Heart right ventricle (tissue), 16 donors: ENCODE measurements around the gene AMN. TPM values are rescaled to one million over a fixed set of nuclear protein-coding genes. Genes with fewer than 3 reads are reported as not detected.

Experiments
- ATAC-seq, 8 donors: fragments of 200-7000 bp; cut with Tn5 transposase; one replicate each; pipeline ENCODE4 v1.9.1; 2020; ENCODE audit warnings: mild to moderate bottlenecking in 8 of 8, moderate library complexity in 8 of 8, moderate number of reproducible peaks in 1 of 8
- DNase-seq, 2 donors: peaks; one replicate each; pipeline ENCODE4 v3.0.0-alpha.2; 2020
- H3K27ac ChIP-seq, 10 donors: fragments of 200-600 bp; sonication (generic) in 2 of 10; one replicate each; pipeline versions ENCODE4 v1.5.0 to v1.8.0; 2020 to 2022; ENCODE audit warnings: mild to moderate bottlenecking in 3 of 10
- H3K27me3 ChIP-seq, 7 donors: fragments of 200-600 bp; one replicate each; pipeline ENCODE4 v1.8.0; 2021 to 2022; ENCODE audit warnings: mild to moderate bottlenecking in 2 of 7
- H3K36me3 ChIP-seq, 9 donors: fragments of 200-600 bp; sonication (generic) in 1 of 9; one replicate each; pipeline versions ENCODE4 v1.5.0 to v1.8.0; 2020 to 2022; ENCODE audit warnings: mild to moderate bottlenecking in 2 of 9
- H3K4me1 ChIP-seq, 9 donors: fragments of 200-600 bp; sonication (generic) in 1 of 9; one replicate each; pipeline versions ENCODE4 v1.5.0 to v1.8.0; 2020 to 2022; ENCODE audit warnings: mild to moderate bottlenecking in 4 of 9
- H3K4me3 ChIP-seq, 10 donors: fragments of 200-600 bp; sonication (generic) in 2 of 10; one replicate each; pipeline versions ENCODE4 v1.5.0 to v1.8.0; 2020 to 2022; ENCODE audit warnings: mild to moderate bottlenecking in 7 of 10, moderate library complexity in 2 of 10
- H3K9me3 ChIP-seq, 11 donors: fragments of 200-600 bp in 10 of 11; sonication (generic) in 2 of 11; one replicate each; pipeline versions ENCODE4 v1.5.0 to v1.8.0; 2013 to 2022; ENCODE audit warnings: mild to moderate bottlenecking in 2 of 11, control low read depth in 1 of 11, moderate library complexity in 1 of 11
- whole genome bisulfite sequencing, 2 donors: extraction: QIAGEN DNeasy Blood & Tissue Kit; methylation state at CpG; one replicate each; pipeline ENCODE4 v1.1.7; 2013; ENCODE audit warnings: inconsistent platforms in 1 of 2; 5-methylcytosine and 5-hydroxymethylcytosine counted together
- intact Hi-C, 10 donors: fragments of 100-400 bp; cut with DNase I; formaldehyde crosslinking; loops; one replicate each; pipeline versions ENCODE4 v1.11.1 to v1.14.2; 2022
- polyA plus RNA-seq, 2 donors: library from polyadenylated mRNA; stranded (reverse); fragments of 200-250 nt; gene quantifications; one replicate each; pipeline ENCODE4 v1.2.3, GENCODE V29; 2013
- total RNA-seq, 10 donors: library from RNA; stranded (reverse); fragmentation: NEBNext Ultra II Directional in 3 of 10; extraction: Animal tissue kit (Norgen Biotek cat#: 25700) in 3 of 10; gene quantifications; one replicate each; pipeline versions ENCODE4 v1.2.1 to v1.2.4, GENCODE V29; 2021 to 2023
- TF ChIP-seq, protein P1 (sequence below), 9 donors: fragments of 200-600 bp; sonication (generic) in 2 of 9; IDR thresholded peaks; one replicate each; pipeline versions ENCODE4 v1.5.0 to v1.8.0; 2021 to 2022; ENCODE audit warnings: antibody characterized with exemption in 9 of 9, mild to moderate bottlenecking in 5 of 9, moderate library complexity in 1 of 9
- donor health status: Arrhythmogenic right ventricular cardiomyopathy.
- donor health status: ischemic (EF 13 %, LVEDD 7.1; RV severe dilation, severe dysfunction).
- donor health status: healthy with polysubstance abuse.
- donor health status: DM: no; HTN: yes; CAD: no.
- donor health status: DM: no; HTN: no; CAD: no.
- donor health status: ischemic (EF 25% LVEDD 6.9; RV normal size, moderate dysfunction).
- donor health status: ischemic (EF 25% LVEDD 5.7; RV mildly dilated, moderate dysfunction).
- donor health status: healthy.
- donor health status: DM: yes; HTN: yes; CAD: no.
- donor health status: Ischemic cardiomyopathy.
- donor health status: ischemic (EF 35%, LVEDD 5.7; RV mildly dilated, moderate dysfunction).
- donor health status: nonischemic (EF 11% LVEDD 7.7; RV severe dilation, severe dysfunction).
- donor health status: DM: yes; HTN: yes; CAD: no.
- donor health status: PGD.
- donor health status: ischemic (EF 29% LVEDD 5.4; RV normal size, mild dysfunction).
- donor health status: nonischemic (EF 23%, LVEDD 6.1; RV moderate dilation, normal function).

AMN gene
- total and polyA plus RNA-seq, 12 donors: 0.15 to 0.40 (median 0.17) TPM; not detected in 9

DNA sequence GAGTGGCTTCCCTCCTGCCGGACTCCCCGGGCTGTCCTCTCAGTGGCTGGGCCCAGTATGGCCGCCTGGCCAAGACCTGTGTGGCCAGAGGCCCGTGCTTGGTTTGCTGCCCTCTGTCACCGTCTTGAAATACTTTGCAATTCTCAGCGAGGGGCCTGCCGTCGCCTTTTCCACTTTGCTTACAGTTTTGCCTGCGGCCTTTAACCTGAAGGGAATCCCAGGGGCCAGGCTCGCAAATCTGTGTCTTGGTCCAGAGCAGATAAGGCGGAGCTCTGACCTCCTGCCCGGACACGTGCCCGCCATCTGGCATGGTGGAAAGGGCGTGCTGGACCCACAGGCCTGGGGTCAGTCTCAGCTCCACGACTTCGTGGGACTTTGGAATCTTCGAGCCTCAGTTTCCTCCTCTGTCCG, 10.9 kb upstream of the AMN start:
- Histone ChIP-seq H3K9me3 (no peaks in the 10 kb centered on the region), H3K27me3 (no peaks in the 10 kb centered on the region), H3K4me3 (no peak overlapping the region), H3K36me3 (peaks cover 0 to 26% (median 0%) of the 10 kb centered on the region in 9 donors), H3K4me1 (no peaks in the 10 kb centered on the region), H3K27ac (no peak overlapping the region)
- TF ChIP-seq, protein P1, sequence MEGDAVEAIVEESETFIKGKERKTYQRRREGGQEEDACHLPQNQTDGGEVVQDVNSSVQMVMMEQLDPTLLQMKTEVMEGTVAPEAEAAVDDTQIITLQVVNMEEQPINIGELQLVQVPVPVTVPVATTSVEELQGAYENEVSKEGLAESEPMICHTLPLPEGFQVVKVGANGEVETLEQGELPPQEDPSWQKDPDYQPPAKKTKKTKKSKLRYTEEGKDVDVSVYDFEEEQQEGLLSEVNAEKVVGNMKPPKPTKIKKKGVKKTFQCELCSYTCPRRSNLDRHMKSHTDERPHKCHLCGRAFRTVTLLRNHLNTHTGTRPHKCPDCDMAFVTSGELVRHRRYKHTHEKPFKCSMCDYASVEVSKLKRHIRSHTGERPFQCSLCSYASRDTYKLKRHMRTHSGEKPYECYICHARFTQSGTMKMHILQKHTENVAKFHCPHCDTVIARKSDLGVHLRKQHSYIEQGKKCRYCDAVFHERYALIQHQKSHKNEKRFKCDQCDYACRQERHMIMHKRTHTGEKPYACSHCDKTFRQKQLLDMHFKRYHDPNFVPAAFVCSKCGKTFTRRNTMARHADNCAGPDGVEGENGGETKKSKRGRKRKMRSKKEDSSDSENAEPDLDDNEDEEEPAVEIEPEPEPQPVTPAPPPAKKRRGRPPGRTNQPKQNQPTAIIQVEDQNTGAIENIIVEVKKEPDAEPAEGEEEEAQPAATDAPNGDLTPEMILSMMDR (IDR thresholded peaks at IDR 0.05): no peak
- intact Hi-C loops: loop anchor here in 5 of 10 donors (5.0 to 10.0 kb wide), 3 partner anchors 137 to 217 kb away; partner anchors contain the start of gene TRAF3 (in 4 of the 5)
- DNase-seq: no peak
- WGBS, 2 donors: 82 to 86% methylated on average over 19 of the region's 19 CpGs
- no peak for ATAC-seq

DNA sequence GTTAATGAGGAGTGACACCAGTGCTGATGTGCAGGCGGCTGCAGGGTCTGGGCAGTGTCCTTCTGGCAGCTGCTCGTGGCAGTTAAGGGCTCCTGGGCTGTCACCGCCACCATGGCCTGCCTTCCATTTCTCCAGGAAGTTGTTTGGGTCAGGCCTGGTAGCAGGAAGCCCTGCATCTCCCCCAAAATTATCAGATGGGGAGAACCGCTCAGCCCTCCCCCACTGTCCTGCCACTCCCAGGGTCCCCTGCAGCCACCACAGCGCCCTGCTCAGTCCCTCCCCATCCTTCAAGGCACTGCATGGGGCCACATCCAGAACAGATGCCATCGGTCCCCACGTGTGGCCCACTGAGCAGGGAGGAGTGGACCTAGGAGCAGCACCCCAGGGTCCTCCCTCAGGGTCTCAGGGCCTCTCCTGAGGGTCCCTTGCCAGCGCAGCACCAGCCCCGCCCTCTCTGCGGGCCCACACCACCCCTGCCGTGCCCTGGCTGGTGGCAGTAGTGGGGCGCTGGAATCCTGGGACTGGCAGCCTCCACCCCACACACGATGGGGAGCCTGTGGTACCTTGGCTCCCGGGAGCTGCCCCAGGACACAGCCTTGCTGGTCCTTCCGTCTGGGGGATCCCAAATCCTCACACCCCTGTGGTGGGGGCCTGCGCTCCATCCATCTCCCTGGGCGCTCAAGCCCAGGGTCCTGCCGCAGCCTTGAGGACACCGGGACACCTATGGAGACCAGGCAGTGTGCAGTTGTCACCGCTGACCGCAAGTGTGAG, 10.3 kb upstream of the AMN start:
- Histone ChIP-seq H3K36me3 (peaks cover 0 to 20% (median 0%) of the 10 kb centered on the region in 9 donors), H3K27me3 (no peaks in the 10 kb centered on the region), H3K27ac (no peak overlapping the region), H3K9me3 (no peaks in the 10 kb centered on the region), H3K4me3 (no peak overlapping the region), H3K4me1 (no peaks in the 10 kb centered on the region)
- ATAC-seq (no peak), DNase-seq (no peak)
- TF ChIP-seq, protein P1 (IDR thresholded peaks at IDR 0.05): no peak
- intact Hi-C loops: loop anchor here in 5 of 10 donors (5.0 to 10.0 kb wide), 3 partner anchors 137 to 217 kb away; partner anchors contain the start of gene TRAF3 (in 4 of the 5)
- 91% methylated on average over 21 of the region's 21 CpGs for WGBS, 2 donors

DNA sequence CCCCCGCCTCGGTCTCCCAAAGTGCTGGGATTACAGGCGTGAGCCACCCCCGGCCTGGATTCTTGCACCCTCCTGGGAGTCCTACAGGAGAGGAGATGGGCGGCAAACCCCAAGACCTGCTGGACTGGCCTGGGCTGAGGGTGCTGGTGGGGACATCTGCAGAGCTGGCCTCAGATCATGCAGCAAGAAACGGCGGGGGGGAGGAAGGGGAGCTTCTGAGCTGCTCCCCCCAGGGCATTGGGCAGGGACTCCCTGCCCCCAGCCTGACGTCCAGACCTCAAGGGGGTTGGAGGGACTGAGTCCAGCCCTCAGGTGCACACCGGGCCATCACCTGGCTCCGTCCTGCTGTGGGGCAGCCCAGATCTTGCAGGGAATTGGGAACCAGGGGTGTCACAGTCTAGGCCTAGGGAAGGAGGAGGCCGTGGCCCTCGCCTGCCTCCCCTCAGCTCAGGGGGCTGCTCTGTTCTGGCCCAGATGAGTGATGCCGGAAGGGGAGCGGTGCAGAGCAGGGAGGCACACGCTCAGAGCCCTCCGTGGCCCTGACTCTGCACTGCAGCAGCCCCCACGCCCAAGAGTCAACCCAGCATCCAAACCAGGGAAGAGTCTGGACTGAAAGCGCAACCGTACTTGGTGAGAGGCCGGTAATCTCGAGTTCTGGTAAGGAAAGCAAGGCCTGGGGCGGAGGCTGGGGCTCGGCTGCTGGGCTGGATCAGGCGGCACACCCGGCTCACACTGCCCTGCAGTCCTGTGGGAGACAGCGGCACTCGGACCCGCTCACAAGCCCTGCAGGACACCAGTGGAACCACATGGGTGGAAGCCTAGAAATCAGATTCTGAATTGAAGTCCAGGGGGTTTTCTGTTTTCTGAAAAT, 8.9 kb upstream of the AMN start:
- DNase-seq (no peak), ATAC-seq (no peak)
- no peak overlapping the region for H3K4me3 ChIP-seq
- no peaks in the 10 kb centered on the region for H3K27me3 ChIP-seq
- no peak overlapping the region for H3K27ac ChIP-seq
- intact Hi-C loops: loop anchor here in 5 of 10 donors (5.0 to 10.0 kb wide), 3 partner anchors 139 to 219 kb away; partner anchors contain the start of gene TRAF3 (in 4 of the 5)
- WGBS, 2 donors: 90 to 93% methylated on average over 28 of the region's 28 CpGs
- no peaks in the 10 kb centered on the region for H3K9me3 ChIP-seq
- TF ChIP-seq, protein P1 (IDR thresholded peaks at IDR 0.05): no peak
- H3K4me1 ChIP-seq: no peaks in the 10 kb centered on the region
- peaks cover 0 to 12% (median 0%) of the 10 kb centered on the region in 9 donors for H3K36me3 ChIP-seq
